HEK293 (cell line): Measurements from ENCODE around the gene MTFP1.

Experiments
- CTCF ChIP-seq: fragments of 450-650 bp; formaldehyde crosslinking; IDR thresholded peaks from 2 replicates; pipeline ENCODE4 v1.5.1; 2016; ENCODE audit warnings: missing biosample characterization, missing genetic modification characterization
- RBAK ChIP-seq: fragments of 450-650 bp; formaldehyde crosslinking; IDR thresholded peaks from 2 replicates; pipeline ENCODE4 v1.5.1; 2016; ENCODE audit warnings: missing biosample characterization, missing genetic modification characterization
- SALL2 ChIP-seq: fragments of 450-650 bp; formaldehyde crosslinking; IDR thresholded peaks from 2 replicates; pipeline ENCODE4 v1.5.0; 2017; ENCODE audit warnings: missing biosample characterization, mild to moderate bottlenecking, missing genetic modification characterization, borderline replicate concordance
- SETDB1 ChIP-seq: IDR thresholded peaks from one replicate; pipeline ENCODE4 v1.6.1; 2017; ENCODE audit warnings: mild to moderate bottlenecking, low read length, moderate library complexity, mixed read lengths; ENCODE audit not compliant: insufficient read length
- SP2 ChIP-seq: fragments of 450-650 bp; formaldehyde crosslinking; IDR thresholded peaks from 2 replicates; pipeline ENCODE4 v1.5.1; 2016; ENCODE audit warnings: missing biosample characterization, missing genetic modification characterization
- YY1 ChIP-seq: fragments of 450-650 bp; formaldehyde crosslinking; IDR thresholded peaks from 2 replicates; pipeline ENCODE4 v1.5.1; 2018; ENCODE audit warnings: missing biosample characterization, missing genetic modification characterization
- ZBTB20 ChIP-seq: fragments of 450-650 bp; formaldehyde crosslinking; IDR thresholded peaks from 2 replicates; pipeline ENCODE4 v1.5.1; 2016; ENCODE audit warnings: missing biosample characterization, missing genetic modification characterization
- ZBTB21 ChIP-seq: fragments of 450-650 bp; formaldehyde crosslinking; IDR thresholded peaks from 2 replicates; pipeline ENCODE4 v1.5.1; 2017; ENCODE audit warnings: missing biosample characterization, missing genetic modification characterization
- ZNF645 ChIP-seq: fragments of 450-650 bp; formaldehyde crosslinking; IDR thresholded peaks from 2 replicates; pipeline ENCODE4; 2016; ENCODE audit warnings: missing biosample characterization, missing genetic modification characterization
- ZNF830 ChIP-seq: fragments of 450-650 bp; IDR thresholded peaks from 2 replicates; pipeline ENCODE4 v1.5.0; 2018; ENCODE audit warnings: missing biosample characterization, missing genetic modification characterization, low read depth, mild to moderate bottlenecking, moderate library complexity

GRCh38 chr22:30457981-30458380 is 32.4 kb downstream of the MTFP1 start:
- no peak for TF ChIP-seq CTCF (tag by site-specific recombination)
- no peak for TF ChIP-seq ZNF830 (tag by site-specific recombination)
- no peak for TF ChIP-seq SP2 (tag by site-specific recombination)
- TF ChIP-seq SALL2 (tag by site-specific recombination): no peak
- TF ChIP-seq SETDB1: no peak
- no peak for TF ChIP-seq ZNF645 (tag by site-specific recombination)
- no peak for TF ChIP-seq ZBTB20 (tag by site-specific recombination)
- TF ChIP-seq ZBTB21 (tag by site-specific recombination): no peak
- TF ChIP-seq YY1 (tag by site-specific recombination): no peak
- TF ChIP-seq RBAK (tag by site-specific recombination): no peak
